Loucy (cell line): ENCODE results near the gene ZNF296.

Experiments
- H2AFZ ChIP-seq: fragments of 200-600 bp; sonication (generic); 2 replicates; pipeline ENCODE4 v1.6.0; 2016; ENCODE audit warnings: antibody characterized with exemption, mild to moderate bottlenecking, low read length, moderate library complexity
- H3F3A ChIP-seq: fragments of 200-600 bp; 2 replicates; pipeline ENCODE4 v1.6.0; 2016; ENCODE audit warnings: antibody characterized with exemption, low read depth, mild to moderate bottlenecking
- H3K27me3 ChIP-seq: fragments of 200-600 bp; sonication (generic); 2 replicates; pipeline ENCODE4 v1.6.1; 2014; ENCODE audit warnings: low read length, mild to moderate bottlenecking; ENCODE audit not compliant: insufficient read depth, poor library complexity, severe bottlenecking
- H3K36me3 ChIP-seq: fragments of 200-600 bp; sonication (generic); 2 replicates; pipeline ENCODE4 v1.6.1; 2016; ENCODE audit warnings: low read length; ENCODE audit not compliant: insufficient read depth
- H3K4me1 ChIP-seq: fragments of 200-600 bp; sonication (generic); 2 replicates; pipeline ENCODE4 v1.5.1; 2014; ENCODE audit warnings: low read length, mild to moderate bottlenecking; ENCODE audit not compliant: insufficient read depth, poor library complexity, severe bottlenecking
- H3K4me2 ChIP-seq: fragments of 200-600 bp; sonication (generic); 2 replicates; pipeline ENCODE4 v1.6.0; 2014; ENCODE audit warnings: antibody characterized with exemption, low read length, low read depth, mild to moderate bottlenecking; ENCODE audit not compliant: poor library complexity, severe bottlenecking
- H3K4me3 ChIP-seq: fragments of 200-600 bp; sonication (generic); 2 replicates; pipeline ENCODE4 v1.5.1; 2014; ENCODE audit warnings: low read length, mild to moderate bottlenecking, mixed read lengths; ENCODE audit not compliant: poor library complexity, severe bottlenecking
- H3K79me2 ChIP-seq: fragments of 200-600 bp; sonication (generic); 2 replicates; pipeline ENCODE4 v1.6.1; 2014; ENCODE audit warnings: low read length; ENCODE audit not compliant: insufficient read depth
- H3K9ac ChIP-seq: fragments of 200-600 bp; sonication (generic); 2 replicates; pipeline ENCODE4 v1.6.0; 2014; ENCODE audit warnings: mild to moderate bottlenecking, low read depth, low read length, moderate library complexity; ENCODE audit not compliant: poor library complexity, severe bottlenecking
- H3K9me2 ChIP-seq: fragments of 200-600 bp; sonication (generic); replicated peaks from 2 replicates; pipeline ENCODE4 v1.6.1; 2016; ENCODE audit warnings: low read depth, low read length, mixed read lengths
- H3K9me3 ChIP-seq: fragments of 200-600 bp; sonication (generic); 2 replicates; pipeline ENCODE4 v1.6.1; 2014; ENCODE audit warnings: mild to moderate bottlenecking, antibody characterized with exemption, low read length, low read depth; ENCODE audit not compliant: insufficient read depth
- H4K20me1 ChIP-seq: fragments of 200-600 bp; sonication (generic); 2 replicates; pipeline ENCODE4 v1.6.0; 2014; ENCODE audit warnings: antibody characterized with exemption, low read length, mild to moderate bottlenecking; ENCODE audit not compliant: insufficient read depth, poor library complexity, severe bottlenecking
- EZH2phosphoT487 ChIP-seq: fragments of 200-600 bp; IDR thresholded peaks from 2 replicates; pipeline ENCODE4 v1.6.1; 2018; ENCODE audit warnings: antibody characterized with exemption, mild to moderate bottlenecking, moderate library complexity, borderline replicate concordance
- TF ChIP-seq, protein P1 (sequence below): fragments of 200-600 bp; sonication (generic); conservative IDR thresholded peaks from 2 replicates; pipeline ENCODE4 v1.5.1; 2014; ENCODE audit warnings: mild to moderate bottlenecking, antibody characterized with exemption, low read length

Gene ZNF296

DNA sequence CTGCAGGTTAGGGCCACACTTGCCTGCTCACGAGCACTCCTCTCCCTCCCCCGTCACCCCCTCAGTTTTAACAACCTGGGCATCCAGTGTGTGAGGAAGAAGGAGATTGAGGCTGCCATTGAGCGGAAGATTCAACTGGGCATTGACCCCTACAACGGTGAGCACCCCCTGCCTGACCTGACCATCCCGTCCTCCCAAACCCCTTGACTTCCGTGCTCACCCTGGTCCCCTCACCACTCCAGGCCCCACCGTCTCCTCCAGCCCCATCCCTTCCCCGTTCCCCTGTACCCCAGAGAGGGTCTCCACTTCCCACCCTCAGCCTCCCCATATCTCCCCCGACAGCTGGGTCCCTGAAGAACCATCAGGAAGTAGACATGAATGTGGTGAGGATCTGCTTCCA, 51.0 kb downstream of the ZNF296 start:
- Histone ChIP-seq H3K4me2 (no peak overlapping the region), H3K4me1 (no peaks in the 10 kb centered on the region), H3K9ac (no peak overlapping the region), H2AFZ (no peak overlapping the region), H3K27me3 (no peaks in the 10 kb centered on the region), H3K9me3 (no peaks in the 10 kb centered on the region), H4K20me1 (no peaks in the 10 kb centered on the region), H3K79me2 (no peaks in the 10 kb centered on the region), H3K9me2 (no peaks in the 10 kb centered on the region), H3K36me3 (no peaks in the 10 kb centered on the region), H3K4me3 (no peak overlapping the region), H3F3A (no peaks in the 10 kb centered on the region)
- TF ChIP-seq, protein P1, sequence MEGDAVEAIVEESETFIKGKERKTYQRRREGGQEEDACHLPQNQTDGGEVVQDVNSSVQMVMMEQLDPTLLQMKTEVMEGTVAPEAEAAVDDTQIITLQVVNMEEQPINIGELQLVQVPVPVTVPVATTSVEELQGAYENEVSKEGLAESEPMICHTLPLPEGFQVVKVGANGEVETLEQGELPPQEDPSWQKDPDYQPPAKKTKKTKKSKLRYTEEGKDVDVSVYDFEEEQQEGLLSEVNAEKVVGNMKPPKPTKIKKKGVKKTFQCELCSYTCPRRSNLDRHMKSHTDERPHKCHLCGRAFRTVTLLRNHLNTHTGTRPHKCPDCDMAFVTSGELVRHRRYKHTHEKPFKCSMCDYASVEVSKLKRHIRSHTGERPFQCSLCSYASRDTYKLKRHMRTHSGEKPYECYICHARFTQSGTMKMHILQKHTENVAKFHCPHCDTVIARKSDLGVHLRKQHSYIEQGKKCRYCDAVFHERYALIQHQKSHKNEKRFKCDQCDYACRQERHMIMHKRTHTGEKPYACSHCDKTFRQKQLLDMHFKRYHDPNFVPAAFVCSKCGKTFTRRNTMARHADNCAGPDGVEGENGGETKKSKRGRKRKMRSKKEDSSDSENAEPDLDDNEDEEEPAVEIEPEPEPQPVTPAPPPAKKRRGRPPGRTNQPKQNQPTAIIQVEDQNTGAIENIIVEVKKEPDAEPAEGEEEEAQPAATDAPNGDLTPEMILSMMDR = no peak
- TF ChIP-seq EZH2phosphoT487 = no peak

DNA sequence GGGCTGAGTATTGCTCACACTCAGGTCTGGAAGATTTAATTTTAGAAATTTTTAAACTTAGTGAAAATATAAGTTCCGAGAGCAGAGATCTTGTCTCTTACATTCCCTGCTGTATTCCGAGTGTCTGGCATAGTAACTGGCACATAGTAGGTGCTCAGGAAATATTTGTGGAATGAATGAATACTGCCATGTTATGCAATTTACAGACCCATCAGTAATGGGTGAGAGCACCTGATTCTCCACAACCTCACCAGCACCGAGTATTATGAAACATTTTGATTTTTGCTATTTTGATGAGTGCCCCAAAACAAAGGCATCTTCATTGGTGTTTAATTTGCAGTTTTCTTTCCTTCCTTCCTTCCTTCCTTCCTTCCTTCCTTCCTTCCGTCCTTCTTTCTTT, 53.2 kb downstream of the ZNF296 start:
- H3K4me2 ChIP-seq = no peak overlapping the region
- no peak overlapping the region for H3K9ac ChIP-seq

DNA sequence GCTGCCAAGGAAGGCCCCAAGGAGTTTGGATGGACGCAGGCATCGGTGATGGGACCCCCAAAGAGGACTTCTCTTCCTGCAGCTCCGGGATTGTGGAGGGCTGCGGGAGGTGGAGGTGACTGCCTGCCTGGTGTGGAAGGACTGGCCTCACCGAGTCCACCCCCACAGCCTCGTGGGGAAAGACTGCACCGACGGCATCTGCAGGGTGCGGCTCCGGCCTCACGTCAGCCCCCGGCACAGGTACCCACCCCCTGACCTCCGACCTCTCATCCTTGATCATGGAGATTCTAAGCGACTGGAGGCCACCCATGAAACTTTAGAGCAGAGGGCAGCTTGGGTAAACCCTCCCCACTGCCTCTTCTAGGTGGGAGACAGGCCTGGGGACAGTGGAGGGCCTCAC, 54.3 kb downstream of the ZNF296 start:
- Histone ChIP-seq H3K9me3 (no peaks in the 10 kb centered on the region), H3K4me3 (no peak overlapping the region), H2AFZ (no peak overlapping the region), H3F3A (no peaks in the 10 kb centered on the region), H3K27me3 (no peaks in the 10 kb centered on the region), H3K36me3 (no peaks in the 10 kb centered on the region), H3K79me2 (no peaks in the 10 kb centered on the region), H3K4me2 (no peak overlapping the region), H3K9me2 (no peaks in the 10 kb centered on the region), H4K20me1 (no peaks in the 10 kb centered on the region), H3K4me1 (no peaks in the 10 kb centered on the region), H3K9ac (no peak overlapping the region)
- no peak for TF ChIP-seq EZH2phosphoT487
- TF ChIP-seq, protein P1 = no peak

More for the DNA sequence above, 53.2 kb downstream of the ZNF296 start:
- Histone ChIP-seq H4K20me1 (no peaks in the 10 kb centered on the region), H3K27me3 (no peaks in the 10 kb centered on the region), H3K9me2 (no peaks in the 10 kb centered on the region), H3K79me2 (no peaks in the 10 kb centered on the region), H2AFZ (no peak overlapping the region), H3F3A (no peaks in the 10 kb centered on the region), H3K4me3 (no peak overlapping the region), H3K36me3 (no peaks in the 10 kb centered on the region), H3K9me3 (no peaks in the 10 kb centered on the region), H3K4me1 (no peaks in the 10 kb centered on the region)
- TF ChIP-seq EZH2phosphoT487 = no peak
- TF ChIP-seq, protein P1 = no peak
